VCaP (cell line): ENCODE measurements around the gene TIMM50.
"Not testable (repeated sequence)": the region's sequence is repeated elsewhere in the genome, so short reads cannot be mapped to it uniquely, and the experiment has no call there.

Experiments
- H3K27ac ChIP-seq: fragments of 450-650 bp; 2 replicates; pipeline ENCODE4 v1.5.1; 2017
- TF ChIP-seq, protein P1 (sequence below): fragments of 450-650 bp; conservative IDR thresholded peaks from 2 replicates; pipeline ENCODE4 v1.5.1; 2017; ENCODE audit warnings: mild to moderate bottlenecking, moderate library complexity

TIMM50 gene

DNA sequence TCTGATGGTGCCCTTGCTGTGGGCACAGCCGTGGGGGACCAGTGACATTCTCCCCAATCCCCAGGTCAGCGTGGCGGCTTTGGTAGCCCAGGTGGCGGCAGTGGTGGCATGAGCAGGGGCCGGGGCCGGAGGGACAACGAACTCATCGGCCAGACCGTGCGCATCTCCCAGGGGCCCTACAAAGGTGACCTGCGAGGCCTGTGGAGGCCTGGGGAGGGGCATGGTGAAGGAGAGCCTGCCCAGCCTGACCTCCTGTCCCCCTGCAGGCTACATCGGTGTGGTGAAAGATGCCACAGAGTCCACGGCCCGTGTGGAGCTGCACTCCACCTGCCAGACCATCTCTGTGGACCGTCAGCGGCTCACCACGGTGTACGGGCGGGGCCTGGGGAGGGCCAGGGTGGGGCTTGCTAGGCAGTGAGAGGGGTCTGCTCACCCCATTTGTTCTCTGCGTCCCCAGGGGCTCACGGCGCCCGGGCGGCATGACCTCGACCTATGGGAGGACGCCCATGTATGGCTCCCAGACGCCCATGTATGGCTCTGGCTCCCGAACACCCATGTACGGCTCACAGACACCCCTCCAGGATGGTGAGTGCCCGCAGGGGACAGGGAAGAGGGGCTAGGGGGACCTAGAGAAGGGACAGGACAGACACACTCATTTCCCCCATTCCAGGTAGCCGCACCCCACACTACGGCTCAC lies 7.7 kb upstream of the TIMM50 start:
- TF ChIP-seq, protein P1, sequence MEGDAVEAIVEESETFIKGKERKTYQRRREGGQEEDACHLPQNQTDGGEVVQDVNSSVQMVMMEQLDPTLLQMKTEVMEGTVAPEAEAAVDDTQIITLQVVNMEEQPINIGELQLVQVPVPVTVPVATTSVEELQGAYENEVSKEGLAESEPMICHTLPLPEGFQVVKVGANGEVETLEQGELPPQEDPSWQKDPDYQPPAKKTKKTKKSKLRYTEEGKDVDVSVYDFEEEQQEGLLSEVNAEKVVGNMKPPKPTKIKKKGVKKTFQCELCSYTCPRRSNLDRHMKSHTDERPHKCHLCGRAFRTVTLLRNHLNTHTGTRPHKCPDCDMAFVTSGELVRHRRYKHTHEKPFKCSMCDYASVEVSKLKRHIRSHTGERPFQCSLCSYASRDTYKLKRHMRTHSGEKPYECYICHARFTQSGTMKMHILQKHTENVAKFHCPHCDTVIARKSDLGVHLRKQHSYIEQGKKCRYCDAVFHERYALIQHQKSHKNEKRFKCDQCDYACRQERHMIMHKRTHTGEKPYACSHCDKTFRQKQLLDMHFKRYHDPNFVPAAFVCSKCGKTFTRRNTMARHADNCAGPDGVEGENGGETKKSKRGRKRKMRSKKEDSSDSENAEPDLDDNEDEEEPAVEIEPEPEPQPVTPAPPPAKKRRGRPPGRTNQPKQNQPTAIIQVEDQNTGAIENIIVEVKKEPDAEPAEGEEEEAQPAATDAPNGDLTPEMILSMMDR: no peak
- no peak overlapping the region for H3K27ac ChIP-seq

DNA sequence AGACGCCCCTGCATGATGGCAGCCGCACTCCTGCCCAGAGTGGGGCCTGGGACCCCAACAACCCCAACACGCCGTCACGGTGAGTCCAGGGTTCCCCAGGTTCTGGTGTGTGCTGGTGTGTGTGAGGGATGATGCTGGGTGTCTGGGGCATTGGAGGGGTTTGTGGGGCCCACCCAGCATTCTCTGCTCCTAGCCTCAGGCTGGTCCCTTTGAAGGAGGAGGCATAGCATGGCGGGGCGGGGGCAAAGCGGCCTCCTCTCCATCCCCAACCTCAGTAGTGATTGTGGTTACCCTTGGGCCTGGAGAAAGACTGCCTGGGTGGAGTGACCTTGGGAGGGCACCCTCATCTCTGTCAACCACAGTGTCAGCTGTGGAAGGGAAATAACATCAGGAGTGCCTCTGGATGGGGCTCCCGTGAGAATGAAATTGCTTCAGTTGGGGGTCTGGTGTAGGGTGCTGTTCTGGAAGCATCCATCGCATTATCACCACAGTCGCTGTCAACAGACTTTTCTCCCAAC lies 7.1 kb upstream of the TIMM50 start:
- TF ChIP-seq, protein P1: no peak

DNA sequence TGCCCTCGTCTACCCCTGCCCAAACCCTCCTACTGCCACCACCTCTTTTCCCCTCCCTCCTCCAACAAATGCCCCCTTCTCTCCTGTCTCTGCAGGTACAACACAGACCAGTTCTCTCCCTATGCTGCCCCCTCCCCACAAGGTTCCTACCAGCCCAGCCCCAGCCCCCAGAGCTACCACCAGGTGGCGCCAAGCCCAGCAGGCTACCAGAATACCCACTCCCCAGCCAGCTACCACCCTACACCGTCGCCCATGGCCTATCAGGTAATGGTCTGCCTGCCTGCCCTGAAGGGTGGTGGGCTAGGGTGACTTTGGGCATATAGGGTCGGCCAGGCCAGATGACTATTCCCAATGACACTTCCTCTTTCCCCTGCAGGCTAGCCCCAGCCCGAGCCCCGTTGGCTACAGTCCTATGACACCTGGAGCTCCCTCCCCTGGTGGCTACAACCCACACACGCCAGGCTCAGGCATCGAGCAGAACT lies 6.5 kb upstream of the TIMM50 start:
- H3K27ac ChIP-seq: no peak overlapping the region
- TF ChIP-seq, protein P1: peak; percentile 98

More for the DNA sequence above, 7.1 kb upstream of the TIMM50 start:
- H3K27ac ChIP-seq: no peak overlapping the region

DNA sequence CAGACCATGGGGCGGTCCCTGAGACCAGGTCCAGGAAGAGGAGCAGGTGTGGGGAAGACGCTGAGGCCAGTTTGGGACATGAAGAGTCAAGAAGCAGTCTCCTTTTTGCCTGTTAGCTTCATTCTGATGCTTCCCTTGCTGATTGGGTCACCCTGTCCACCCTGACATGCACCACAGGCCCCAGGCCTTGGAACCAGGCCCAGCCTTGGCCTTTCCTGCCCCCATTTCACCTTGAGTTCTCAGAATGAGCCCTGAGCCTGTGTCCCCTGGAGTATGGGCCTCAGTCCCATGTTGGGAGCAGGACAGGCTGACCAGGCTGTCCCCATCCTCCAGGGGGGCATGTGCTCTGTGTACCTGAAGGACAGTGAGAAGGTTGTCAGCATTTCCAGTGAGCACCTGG lies 4.9 kb upstream of the TIMM50 start:
- no peak overlapping the region for H3K27ac ChIP-seq
- TF ChIP-seq, protein P1: no peak

DNA sequence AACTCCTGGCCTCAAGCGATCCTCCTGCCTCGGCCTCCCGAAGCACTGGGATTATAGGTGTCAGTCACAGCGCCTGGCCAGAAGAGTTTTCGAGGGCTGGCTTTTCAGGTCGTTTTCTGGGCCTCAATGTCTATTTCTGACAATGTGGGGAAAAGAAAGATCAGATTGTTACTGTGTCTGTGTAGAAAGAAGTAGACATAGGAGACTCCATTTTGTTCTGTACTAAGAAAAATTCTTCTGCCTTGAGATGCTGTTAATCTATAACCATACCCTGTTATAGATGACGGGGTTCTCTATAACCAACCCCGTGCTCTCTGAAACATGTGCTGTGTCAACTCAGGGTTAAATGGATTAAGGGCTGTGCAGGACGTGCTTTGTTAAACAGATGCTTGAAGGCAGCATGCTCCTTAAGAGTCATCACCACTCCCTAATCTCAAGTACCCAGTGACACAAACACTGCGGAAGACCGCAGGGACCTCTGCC lies 1.3 kb upstream of the TIMM50 start:
- not testable (repeated sequence) for H3K27ac ChIP-seq

DNA sequence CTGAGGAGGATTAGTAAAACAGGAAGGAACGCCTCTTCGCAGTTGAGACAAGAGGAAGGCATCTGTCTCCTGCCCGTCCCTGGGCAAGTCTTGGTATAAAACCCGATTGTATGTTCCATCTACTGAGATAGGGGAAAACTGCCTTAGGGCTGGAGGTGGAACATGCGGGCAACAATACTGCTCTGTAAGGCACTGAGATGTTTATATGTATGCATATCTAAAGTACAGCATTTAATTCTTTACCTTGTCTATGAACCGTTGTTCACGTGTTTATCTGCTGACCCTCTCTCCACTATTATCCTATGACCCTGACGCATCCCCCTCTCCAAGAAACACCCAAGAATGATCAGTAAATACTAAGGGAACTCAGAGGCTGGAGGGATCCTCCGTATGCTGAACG lies 722 bp upstream of the TIMM50 start:
- TF ChIP-seq, protein P1: no peak
- H3K27ac ChIP-seq: peak overlapping the region; percentile 86

DNA sequence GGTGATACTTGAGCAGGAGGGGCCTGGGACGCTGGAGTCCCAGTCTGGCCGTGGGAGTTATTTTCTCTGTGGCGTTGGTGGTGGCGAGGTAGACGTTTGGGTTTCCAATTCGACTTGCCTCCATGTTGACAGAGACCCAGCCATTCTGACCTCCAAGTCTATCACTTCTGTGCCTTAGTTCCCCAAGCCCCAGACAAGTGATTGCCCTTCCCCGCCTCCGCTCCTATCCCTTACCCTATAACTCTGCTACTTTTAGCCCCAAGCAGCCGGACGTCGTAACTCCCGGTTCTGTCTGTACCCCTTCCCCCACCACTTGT lies 549 bp downstream of the TIMM50 start:
- TF ChIP-seq, protein P1: no peak
- peak overlapping the region; percentile 86 for H3K27ac ChIP-seq

DNA sequence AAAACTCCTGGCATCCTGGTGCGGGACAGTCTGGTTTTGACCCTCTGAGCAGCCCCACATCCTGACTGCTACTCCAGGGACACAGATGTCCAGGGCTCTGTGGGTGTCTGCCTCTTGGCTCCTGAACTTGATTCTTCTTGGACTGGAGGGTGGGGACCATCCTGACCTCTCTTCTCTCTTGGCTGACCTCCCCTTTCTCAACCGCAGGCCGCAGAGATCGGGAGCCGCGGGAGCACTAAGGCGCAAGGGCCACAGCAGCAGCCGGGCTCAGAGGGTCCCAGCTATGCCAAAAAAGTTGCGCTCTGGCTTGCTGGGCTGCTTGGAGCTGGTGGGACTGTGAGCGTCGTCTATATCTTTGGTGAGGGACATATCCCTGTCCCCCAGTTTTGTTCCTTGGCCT lies 1.0 kb downstream of the TIMM50 start:
- H3K27ac ChIP-seq: peak overlapping the region; percentile 86

More for the DNA sequence above, 1.0 kb downstream of the TIMM50 start:
- TF ChIP-seq, protein P1: no peak
